ENCODE data around the gene CDKAL1.

DNA sequence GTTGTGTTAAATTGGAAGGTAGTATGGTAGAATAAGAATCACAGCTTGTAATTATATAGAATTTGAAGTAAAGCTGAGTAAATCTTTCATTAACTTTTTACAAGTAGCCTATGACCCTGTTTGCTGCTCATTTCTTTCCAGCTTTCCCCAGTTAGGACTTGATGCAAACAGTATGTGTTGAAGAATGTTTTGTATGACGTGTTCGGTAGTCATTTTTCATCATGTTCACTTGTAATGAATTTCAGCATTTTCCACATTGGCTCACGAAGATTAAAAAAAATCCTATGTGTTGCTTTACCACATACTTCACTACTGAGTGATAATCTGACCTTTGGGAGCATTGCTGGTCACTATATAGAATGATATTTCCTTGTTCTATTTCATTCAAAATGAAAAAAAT is 162.4 kb downstream of the CDKAL1 start:
- TF ChIP-seq, protein P1, sequence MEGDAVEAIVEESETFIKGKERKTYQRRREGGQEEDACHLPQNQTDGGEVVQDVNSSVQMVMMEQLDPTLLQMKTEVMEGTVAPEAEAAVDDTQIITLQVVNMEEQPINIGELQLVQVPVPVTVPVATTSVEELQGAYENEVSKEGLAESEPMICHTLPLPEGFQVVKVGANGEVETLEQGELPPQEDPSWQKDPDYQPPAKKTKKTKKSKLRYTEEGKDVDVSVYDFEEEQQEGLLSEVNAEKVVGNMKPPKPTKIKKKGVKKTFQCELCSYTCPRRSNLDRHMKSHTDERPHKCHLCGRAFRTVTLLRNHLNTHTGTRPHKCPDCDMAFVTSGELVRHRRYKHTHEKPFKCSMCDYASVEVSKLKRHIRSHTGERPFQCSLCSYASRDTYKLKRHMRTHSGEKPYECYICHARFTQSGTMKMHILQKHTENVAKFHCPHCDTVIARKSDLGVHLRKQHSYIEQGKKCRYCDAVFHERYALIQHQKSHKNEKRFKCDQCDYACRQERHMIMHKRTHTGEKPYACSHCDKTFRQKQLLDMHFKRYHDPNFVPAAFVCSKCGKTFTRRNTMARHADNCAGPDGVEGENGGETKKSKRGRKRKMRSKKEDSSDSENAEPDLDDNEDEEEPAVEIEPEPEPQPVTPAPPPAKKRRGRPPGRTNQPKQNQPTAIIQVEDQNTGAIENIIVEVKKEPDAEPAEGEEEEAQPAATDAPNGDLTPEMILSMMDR (conservative IDR thresholded peaks at IDR 0.05; ENCODE audit: low read length) = no peak
- TF ChIP-seq EZH2phosphoT487 (IDR thresholded peaks at IDR 0.05; ENCODE audit: borderline replicate concordance) = no peak
